HepG2 (cell line): ENCODE data around the gene SIK2. TPM values are rescaled to one million over a fixed set of nuclear protein-coding genes. Genes with fewer than 3 reads are reported as not detected.

Experiments
- CREM ChIP-seq, 2 experiments: sonication (generic) in 1 of 2; formaldehyde crosslinking in 1 of 2; IDR thresholded peaks; 2 replicates each; pipeline versions ENCODE4 v1.4.0 to v1.6.1; 2016 to 2020; ENCODE audit warnings: antibody characterized with exemption in 1 of 2, mild to moderate bottlenecking in 1 of 2, missing genetic modification reagents in 1 of 2
- NFE2L2 ChIP-seq: fragments of 150-350 bp; IDR thresholded peaks from 2 replicates; pipeline ENCODE4 v1.6.1; 2014; ENCODE audit warnings: low read length
- SNRNP70 ChIP-seq: fragments of 200-400 bp; formaldehyde crosslinking; IDR thresholded peaks from 2 replicates; pipeline ENCODE4 v1.6.1; 2017; ENCODE audit warnings: mild to moderate bottlenecking, low read depth, low read length, moderate library complexity
- ZBTB7B ChIP-seq: sonication (generic); formaldehyde crosslinking; IDR thresholded peaks from 2 replicates; pipeline ENCODE4 v1.4.0; 2020; ENCODE audit warnings: missing genetic modification reagents
- ZNF572 ChIP-seq: sonication (generic); formaldehyde crosslinking; IDR thresholded peaks from 2 replicates; pipeline ENCODE4 v1.5.1; 2020; ENCODE audit warnings: mild to moderate bottlenecking, missing genetic modification reagents
- ZSCAN21 ChIP-seq: sonication (generic); formaldehyde crosslinking; IDR thresholded peaks from 2 replicates; pipeline ENCODE4 v1.8.0; 2022; ENCODE audit warnings: mild to moderate bottlenecking, missing genetic modification reagents, moderate library complexity, borderline replicate concordance
- polyA plus RNA-seq, 8 experiments: library from polyadenylated mRNA; depleted of rRNA in 3 of 8; stranded (reverse) in 7 of 8; unstranded in 1 of 8; fragments of >200 nt; fragmentation: Illumina TruSeq in 4 of 8; extraction: Trizol in 4 of 8; gene quantifications; 2 replicates each; pipeline versions ENCODE4 v1.2.1 to v1.2.3, GENCODE V29; 2011 to 2016; ENCODE audit warnings: low read depth in 4 of 8, missing spikeins in 1 of 8, mixed read lengths in 1 of 8; ENCODE audit not compliant: insufficient read depth in 1 of 8
- total RNA-seq, 5 experiments: library from RNA; depleted of rRNA; stranded (reverse); fragments of >200 nt; fragmentation: Illumina TruSeq; extraction: Trizol; gene quantifications; 2 replicates each; pipeline ENCODE4 v1.2.3, GENCODE V29; 2016; ENCODE audit warnings: low read depth in 1 of 5
- TF ChIP-seq, protein P1 (sequence below), 2 experiments: fragments of 450-650 bp in 1 of 2; sonication (generic) in 1 of 2; formaldehyde crosslinking in 1 of 2; IDR thresholded peaks; 2 replicates each; pipeline versions ENCODE4 v1.6.1 to v1.8.0; 2016 to 2022; ENCODE audit warnings: antibody characterized with exemption in 1 of 2, mild to moderate bottlenecking in 1 of 2, missing genetic modification reagents in 1 of 2

SIK2 gene
- total and polyA plus RNA-seq, 2 of the 13 experiments (the other 11 are each of a cell fraction or from before 2014, with no cell fraction given) = 8.1 to 15.4 TPM

DNA sequence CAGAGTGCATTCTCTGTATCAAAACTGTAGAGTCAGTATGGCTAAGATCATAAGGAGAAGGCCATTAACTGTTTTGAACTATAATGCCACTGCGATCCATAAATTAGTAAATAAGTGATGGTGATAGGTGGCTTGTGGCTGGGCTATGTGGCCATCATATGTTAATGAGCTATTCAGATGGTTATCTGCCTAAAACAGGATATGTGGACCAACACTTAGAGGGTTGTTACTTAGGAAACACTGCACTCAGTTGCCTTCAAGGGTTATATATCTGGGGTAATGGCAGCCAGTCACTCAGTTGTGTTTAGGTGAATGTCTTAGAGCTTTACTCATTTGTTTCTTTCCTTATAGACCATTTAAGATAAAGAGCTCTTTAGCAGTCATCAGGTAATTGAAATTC is 97.9 kb downstream of the SIK2 start (continued):
- TF ChIP-seq ZSCAN21 (CRISPR knock-in tag) (no peak), CREM (IDR thresholded peaks at IDR 0.05) (no peak), CREM (CRISPR knock-in tag; IDR thresholded peaks at IDR 0.05) (no peak), ZBTB7B (CRISPR knock-in tag) (no peak), ZNF572 (CRISPR knock-in tag) (no peak), SNRNP70 (no peak), NFE2L2 (no peak)
- TF ChIP-seq, protein P1, sequence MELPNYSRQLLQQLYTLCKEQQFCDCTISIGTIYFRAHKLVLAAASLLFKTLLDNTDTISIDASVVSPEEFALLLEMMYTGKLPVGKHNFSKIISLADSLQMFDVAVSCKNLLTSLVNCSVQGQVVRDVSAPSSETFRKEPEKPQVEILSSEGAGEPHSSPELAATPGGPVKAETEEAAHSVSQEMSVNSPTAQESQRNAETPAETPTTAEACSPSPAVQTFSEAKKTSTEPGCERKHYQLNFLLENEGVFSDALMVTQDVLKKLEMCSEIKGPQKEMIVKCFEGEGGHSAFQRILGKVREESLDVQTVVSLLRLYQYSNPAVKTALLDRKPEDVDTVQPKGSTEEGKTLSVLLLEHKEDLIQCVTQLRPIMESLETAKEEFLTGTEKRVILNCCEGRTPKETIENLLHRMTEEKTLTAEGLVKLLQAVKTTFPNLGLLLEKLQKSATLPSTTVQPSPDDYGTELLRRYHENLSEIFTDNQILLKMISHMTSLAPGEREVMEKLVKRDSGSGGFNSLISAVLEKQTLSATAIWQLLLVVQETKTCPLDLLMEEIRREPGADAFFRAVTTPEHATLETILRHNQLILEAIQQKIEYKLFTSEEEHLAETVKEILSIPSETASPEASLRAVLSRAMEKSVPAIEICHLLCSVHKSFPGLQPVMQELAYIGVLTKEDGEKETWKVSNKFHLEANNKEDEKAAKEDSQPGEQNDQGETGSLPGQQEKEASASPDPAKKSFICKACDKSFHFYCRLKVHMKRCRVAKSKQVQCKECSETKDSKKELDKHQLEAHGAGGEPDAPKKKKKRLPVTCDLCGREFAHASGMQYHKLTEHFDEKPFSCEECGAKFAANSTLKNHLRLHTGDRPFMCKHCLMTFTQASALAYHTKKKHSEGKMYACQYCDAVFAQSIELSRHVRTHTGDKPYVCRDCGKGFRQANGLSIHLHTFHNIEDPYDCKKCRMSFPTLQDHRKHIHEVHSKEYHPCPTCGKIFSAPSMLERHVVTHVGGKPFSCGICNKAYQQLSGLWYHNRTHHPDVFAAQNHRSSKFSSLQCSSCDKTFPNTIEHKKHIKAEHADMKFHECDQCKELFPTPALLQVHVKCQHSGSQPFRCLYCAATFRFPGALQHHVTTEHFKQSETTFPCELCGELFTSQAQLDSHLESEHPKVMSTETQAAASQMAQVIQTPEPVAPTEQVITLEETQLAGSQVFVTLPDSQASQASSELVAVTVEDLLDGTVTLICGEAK (IDR thresholded peaks at IDR 0.05) = no peak
- TF ChIP-seq, protein P1 (CRISPR knock-in tag; IDR thresholded peaks at IDR 0.05) = no peak
